Osteocyte (in vitro differentiated cells): ENCODE results near the gene SLC9A4. TPM values are rescaled to one million over a fixed set of nuclear protein-coding genes. Genes with fewer than 3 reads are reported as not detected.
A peak's percentile ranks its signal among the peaks of the same experiment; 100 is the strongest.

Experiments
- DNase-seq: peaks from one replicate; pipeline ENCODE4 v3.0.0; 2021; ENCODE audit warnings: mixed read lengths; ENCODE audit not compliant: unreplicated experiment; ENCODE audit errors: extremely low spot score
- H3K27ac Mint-ChIP-seq: one replicate; pipeline ENCODE4 v1.8.0; 2021; ENCODE audit warnings: mild to moderate bottlenecking, mixed read lengths; ENCODE audit not compliant: unreplicated experiment
- H3K27me3 Mint-ChIP-seq: one replicate; pipeline ENCODE4 v1.8.0; 2021; ENCODE audit warnings: mixed read lengths; ENCODE audit not compliant: unreplicated experiment
- H3K36me3 Mint-ChIP-seq: one replicate; pipeline ENCODE4 v1.8.0; 2021; ENCODE audit warnings: mixed read lengths; ENCODE audit not compliant: unreplicated experiment
- H3K4me1 Mint-ChIP-seq: one replicate; pipeline ENCODE4 v1.8.0; 2021; ENCODE audit warnings: mixed read lengths; ENCODE audit not compliant: unreplicated experiment
- H3K4me3 Mint-ChIP-seq: one replicate; pipeline ENCODE4 v1.8.0; 2021; ENCODE audit warnings: mild to moderate bottlenecking, moderate library complexity, mixed read lengths; ENCODE audit not compliant: unreplicated experiment
- H3K9me3 Mint-ChIP-seq: one replicate; pipeline ENCODE4 v1.8.0; 2021; ENCODE audit warnings: mixed read lengths; ENCODE audit not compliant: unreplicated experiment
- CTCF ChIP-seq: fragments of 200-600 bp; sonication (generic); IDR thresholded peaks from 2 replicates; pipeline ENCODE4 v1.5.0; 2021; ENCODE audit warnings: antibody characterized with exemption, mild to moderate bottlenecking, moderate library complexity
- total RNA-seq: library from RNA; stranded (reverse); gene quantifications from 2 replicates; pipeline ENCODE4 v1.2.1, GENCODE V29; 2021

Gene SLC9A4
- total RNA-seq, 1 donor from 2014 or later, result not detected

- Mint-ChIP-seq H3K4me3 (no peak overlapping the region), H3K27ac (peak overlapping the region; percentile 78), H3K36me3 (no peaks in the 10 kb centered on the region), H3K9me3 (peaks cover 18% of the 10 kb centered on the region), H3K4me1 (peaks cover 22% of the 10 kb centered on the region), H3K27me3 (no peaks in the 10 kb centered on the region)
- TF ChIP-seq CTCF, result no peak
- no peak for DNase-seq
Observed at GRCh38 chr2:102512161-102512560, 39.1 kb downstream of the SLC9A4 start.

GRCh38 chr2:102513355-102513939 is 40.4 kb downstream of the SLC9A4 start:
- Mint-ChIP-seq H3K4me3 (no peak overlapping the region), H3K4me1 (peaks cover 22% of the 10 kb centered on the region), H3K27me3 (no peaks in the 10 kb centered on the region), H3K9me3 (peaks cover 18% of the 10 kb centered on the region), H3K36me3 (no peaks in the 10 kb centered on the region), H3K27ac (peak overlapping the region; percentile 78)
- no peak for DNase-seq
- TF ChIP-seq CTCF, result no peak

GRCh38 chr2:102514061-102514785 is 41.2 kb downstream of the SLC9A4 start:
- no peaks in the 10 kb centered on the region for H3K27me3 Mint-ChIP-seq
- H3K4me1 Mint-ChIP-seq, result peaks cover 22% of the 10 kb centered on the region
- no peak for DNase-seq
- TF ChIP-seq CTCF, result no peak
- H3K27ac Mint-ChIP-seq, result peak overlapping the region; percentile 78
- peaks cover 14% of the 10 kb centered on the region for H3K9me3 Mint-ChIP-seq
- no peaks in the 10 kb centered on the region for H3K36me3 Mint-ChIP-seq
- peak overlapping the region; percentile 37 for H3K4me3 Mint-ChIP-seq

GRCh38 chr2:102515851-102516250 is 42.8 kb downstream of the SLC9A4 start:
- H3K27ac Mint-ChIP-seq, result no peak overlapping the region
- peaks cover 22% of the 10 kb centered on the region for H3K4me1 Mint-ChIP-seq
- no peaks in the 10 kb centered on the region for H3K27me3 Mint-ChIP-seq
- peaks cover 10% of the 10 kb centered on the region for H3K9me3 Mint-ChIP-seq
- H3K36me3 Mint-ChIP-seq, result no peaks in the 10 kb centered on the region
- no peak for TF ChIP-seq CTCF
- no peak overlapping the region for H3K4me3 Mint-ChIP-seq
- no peak for DNase-seq

- Mint-ChIP-seq H3K4me3 (no peak overlapping the region), H3K27me3 (no peaks in the 10 kb centered on the region), H3K9me3 (no peaks in the 10 kb centered on the region), H3K27ac (no peak overlapping the region), H3K4me1 (peaks cover 15% of the 10 kb centered on the region), H3K36me3 (no peaks in the 10 kb centered on the region)
- no peak for DNase-seq
- TF ChIP-seq CTCF, result no peak
Observed at GRCh38 chr2:102518170-102518569, 45.1 kb downstream of the SLC9A4 start.
